PC-3 (cell line): ENCODE measurements around the gene RGS17. TPM values are rescaled to one million over a fixed set of nuclear protein-coding genes. Genes with fewer than 3 reads are reported as not detected.

Experiments
- ATAC-seq: fragments of 200-7000 bp; cut with Tn5 transposase; 2 replicates; pipeline ENCODE4 v1.9.1; 2020; ENCODE audit warnings: mild to moderate bottlenecking, moderate library complexity
- BruUV-seq: library from RNA; stranded (reverse); fragments of 400-500 nt; replicated peaks from 2 replicates; lab custom pipeline; 2021; lab: Mats Ljungman, UMichigan
- CTCF ChIA-PET: fragments of 300-600 bp; sonication (Branson Sonifier 250); formaldehyde crosslinking; loops from one replicate; lab custom pipeline; 2022; ENCODE audit warnings: antibody characterized with exemption; lab: Charles Lee
- POLR2A ChIA-PET: fragments of 300-600 bp; sonication (Branson Sonifier 250); formaldehyde crosslinking; loops from one replicate; lab custom pipeline; 2022; ENCODE audit warnings: antibody characterized with exemption; ENCODE audit not compliant: unreplicated experiment; lab: Charles Lee
- DNase-seq: peaks from one replicate; pipeline ENCODE4 v3.0.0-alpha.2; 2015
- H2AFZ ChIP-seq: fragments of 300-600 bp; sonication (generic); 2 replicates; pipeline ENCODE4 v1.6.0; 2016; ENCODE audit warnings: antibody characterized with exemption, low read length
- H3F3A ChIP-seq: fragments of 300-600 bp; sonication (generic); one replicate; pipeline ENCODE4 v1.6.0; 2017; ENCODE audit warnings: antibody characterized with exemption, low read length, control low read depth, mild to moderate bottlenecking; ENCODE audit not compliant: unreplicated experiment
- H3K27ac ChIP-seq: fragments of 300-600 bp; sonication (generic); 2 replicates; pipeline ENCODE4 v1.5.1; 2016; ENCODE audit warnings: mild to moderate bottlenecking, low read length
- H3K27me3 ChIP-seq: fragments of 300-600 bp; sonication (generic); 2 replicates; pipeline ENCODE4 v1.6.1; 2016; ENCODE audit warnings: low read length, mixed read lengths
- H3K36me3 ChIP-seq: fragments of 300-600 bp; sonication (generic); 2 replicates; pipeline ENCODE4 v1.6.1; 2016; ENCODE audit warnings: low read depth, mixed run types, low read length, mixed read lengths
- H3K4me1 ChIP-seq: fragments of 300-600 bp; sonication (generic); 2 replicates; pipeline ENCODE4 v1.5.1; 2016; ENCODE audit warnings: low read length; ENCODE audit not compliant: insufficient read depth
- H3K4me2 ChIP-seq: fragments of 300-600 bp; sonication (generic); 2 replicates; pipeline ENCODE4 v1.6.0; 2016; ENCODE audit warnings: low read length
- H3K4me3 ChIP-seq: fragments of 300-600 bp; sonication (generic); 2 replicates; pipeline ENCODE4 v1.5.1; 2016; ENCODE audit warnings: mild to moderate bottlenecking, low read length, mixed read lengths
- H3K79me2 ChIP-seq: fragments of 300-600 bp; sonication (generic); 2 replicates; pipeline ENCODE4 v1.6.1; 2017; ENCODE audit warnings: low read length, mixed read lengths
- H3K9ac ChIP-seq: fragments of 300-600 bp; sonication (generic); 2 replicates; pipeline ENCODE4 v1.6.0; 2016; ENCODE audit warnings: mild to moderate bottlenecking, low read length
- H3K9me2 ChIP-seq: fragments of 300-600 bp; sonication (generic); replicated peaks from 2 replicates; pipeline ENCODE4 v1.6.1; 2016; ENCODE audit warnings: mixed run types, low read length, mixed read lengths
- H3K9me3 ChIP-seq: fragments of 300-600 bp; sonication (generic); 2 replicates; pipeline ENCODE4 v1.6.1; 2016; ENCODE audit warnings: low read length, mixed read lengths
- H4K20me1 ChIP-seq: fragments of 300-600 bp; sonication (generic); 2 replicates; pipeline ENCODE4 v1.6.1; 2016; ENCODE audit warnings: low read length, mixed read lengths
- CTCF ChIP-seq: fragments of 300-600 bp; sonication (generic); conservative IDR thresholded peaks from 2 replicates; pipeline ENCODE4 v1.5.1; 2017; ENCODE audit warnings: antibody characterized with exemption, low read depth, mild to moderate bottlenecking, low read length
- EZH2 ChIP-seq: fragments of 300-600 bp; sonication (generic); IDR thresholded peaks from one replicate; pipeline ENCODE4 v1.6.1; 2017; ENCODE audit warnings: antibody characterized with exemption, mild to moderate bottlenecking, low read length; ENCODE audit not compliant: unreplicated experiment
- EZH2phosphoT487 ChIP-seq: fragments of 300-600 bp; sonication (generic); IDR thresholded peaks from 2 replicates; pipeline ENCODE4 v1.6.1; 2018; ENCODE audit warnings: mild to moderate bottlenecking, antibody characterized with exemption, low read length, borderline replicate concordance
- intact Hi-C: fragments of 100-400 bp; cut with micrococcal nuclease; formaldehyde crosslinking; loops from 2 replicates; pipeline ENCODE4 v1.9.0; 2023
- total RNA-seq: library from RNA; depleted of rRNA; stranded (reverse); fragments of >200 nt; gene quantifications from 2 replicates; pipeline ENCODE4 v1.2.3, GENCODE V29; 2014

The RGS17 gene
- total RNA-seq, 1 experiment from 2014 or later, result 1.4 TPM

- Histone ChIP-seq H3K9me3 (no peaks in the 10 kb centered on the region), H3K79me2 (no peaks in the 10 kb centered on the region), H3K27me3 (no peaks in the 10 kb centered on the region), H2AFZ (peak overlapping the region; percentile 24; the same call in 1 of the 2 replicates), H3K9ac (no peak overlapping the region), H4K20me1 (no peaks in the 10 kb centered on the region), H3K27ac (peak overlapping the region; percentile 21; the same call in 1 of the 2 replicates), H3K36me3 (no peaks in the 10 kb centered on the region), H3K4me3 (no peak overlapping the region), H3K4me1 (peaks cover 33% of the 10 kb centered on the region), H3K9me2 (no peaks in the 10 kb centered on the region), H3F3A (no peaks in the 10 kb centered on the region), H3K4me2 (0 out of 2 replicates have a peak overlapping the region, but pooled peaks have one; percentile 18)
- no TSS peak for BruUV-seq
- TF ChIP-seq EZH2phosphoT487 (no peak), CTCF (no peak), EZH2 (no peak)
- ChIA-PET CTCF (no interaction called here), POLR2A (no interaction called here)
- intact Hi-C loops, result no loop called here
- peak; percentile 78 for ATAC-seq
- peak; percentile 80 for DNase-seq
Measured at GRCh38 chr6:153170511-153170910, 39.4 kb upstream of the RGS17 start.

DNA sequence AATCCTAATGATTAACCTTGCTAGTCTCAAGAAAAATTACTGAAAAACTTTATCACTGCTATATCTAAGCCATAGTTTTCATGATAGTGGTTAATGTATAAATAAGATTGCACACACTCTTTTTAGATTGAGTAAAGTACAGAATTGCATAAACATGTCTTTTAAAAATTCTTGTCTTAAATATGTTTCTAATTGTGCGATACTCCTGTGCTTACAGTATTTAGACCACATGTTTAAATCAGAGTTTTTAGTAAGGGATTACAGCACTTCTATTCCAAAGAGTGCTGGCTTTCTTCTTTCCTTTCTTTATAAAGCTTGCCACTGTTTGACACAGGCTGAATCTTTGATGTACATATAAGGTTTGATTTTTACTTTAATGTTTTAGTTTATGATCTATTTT is 36.8 kb upstream of the RGS17 start:
- peak overlapping the region; percentile 84 for H3K4me2 ChIP-seq
- TF ChIP-seq EZH2 (no peak), CTCF (no peak), EZH2phosphoT487 (no peak)
- ATAC-seq, result no peak
- H3K4me3 ChIP-seq, result peak overlapping the region; percentile 41; the same call in 1 of the 2 replicates
- H3K9ac ChIP-seq, result peak overlapping the region; percentile 56
- H3K4me1 ChIP-seq, result peaks cover 33% of the 10 kb centered on the region
- H2AFZ ChIP-seq, result peak overlapping the region; percentile 22; the same call in 1 of the 2 replicates
- H3K27ac ChIP-seq, result peak overlapping the region; percentile 93
- ChIA-PET POLR2A (no interaction called here), CTCF (no interaction called here)
- H3K9me3 ChIP-seq, result no peaks in the 10 kb centered on the region
- H3K27me3 ChIP-seq, result no peaks in the 10 kb centered on the region
- H3F3A ChIP-seq, result no peaks in the 10 kb centered on the region
- no peaks in the 10 kb centered on the region for H3K36me3 ChIP-seq
- intact Hi-C loops, result loop anchor here (1.0 to 2.0 kb wide), 4 partner anchors 37 to 185 kb away; partner anchors contain the start of genes FBXO5 and RGS17
- no peaks in the 10 kb centered on the region for H3K79me2 ChIP-seq
- H3K9me2 ChIP-seq, result no peaks in the 10 kb centered on the region
- BruUV-seq, result no TSS peak
- DNase-seq, result no peak
- no peaks in the 10 kb centered on the region for H4K20me1 ChIP-seq

- H3K9ac ChIP-seq, result peak overlapping the region; percentile 56
- peak overlapping the region; percentile 41; the same call in 1 of the 2 replicates for H3K4me3 ChIP-seq
- H3K27ac ChIP-seq, result peak overlapping the region; percentile 93
- H3K27me3 ChIP-seq, result no peaks in the 10 kb centered on the region
- no peak for TF ChIP-seq CTCF
- TF ChIP-seq EZH2phosphoT487, result no peak
- TF ChIP-seq EZH2, result no peak
- H3K4me2 ChIP-seq, result peak overlapping the region; percentile 84
- no peaks in the 10 kb centered on the region for H3K36me3 ChIP-seq
- H2AFZ ChIP-seq, result peak overlapping the region; percentile 22; the same call in 1 of the 2 replicates
- DNase-seq, result peak; percentile 83
- H3K9me3 ChIP-seq, result no peaks in the 10 kb centered on the region
- BruUV-seq, result no TSS peak
- peaks cover 33% of the 10 kb centered on the region for H3K4me1 ChIP-seq
- intact Hi-C loops, result loop anchor here (1.0 to 2.0 kb wide), 4 partner anchors 36 to 184 kb away; partner anchors contain the start of genes FBXO5 and RGS17
- POLR2A ChIA-PET, result no interaction called here
- H4K20me1 ChIP-seq, result no peaks in the 10 kb centered on the region
- H3K79me2 ChIP-seq, result no peaks in the 10 kb centered on the region
- H3F3A ChIP-seq, result no peaks in the 10 kb centered on the region
- CTCF ChIA-PET, result no interaction called here
- ATAC-seq, result peak; percentile 82
- no peaks in the 10 kb centered on the region for H3K9me2 ChIP-seq
Measured at GRCh38 chr6:153167061-153167891, 36.2 kb upstream of the RGS17 start.
